ENCODE measurements around the gene RPS3A.
A peak's percentile ranks its signal among the peaks of the same experiment; 100 is the strongest.
"Not testable (repeated sequence)": the region's sequence is repeated elsewhere in the genome, so short reads cannot be mapped to it uniquely, and the experiment has no call there.

RPS3A gene

GRCh38 chr4:151099229-151099975, at the start of gene RPS3A:
Gene RPS3A, plus strand, starts transcription at chr4:151099628. Its CDS starts 25 bp downstream, at chr4:151099653.
- peak; percentile 63 for DNase-seq

- no peak for DNase-seq
Measured at GRCh38 chr4:151052785-151053184, 46.6 kb upstream of the RPS3A start.

GRCh38 chr4:151055539-151055938, 43.9 kb upstream of the RPS3A start:
- no peak for DNase-seq

GRCh38 chr4:151063143-151063542, 36.3 kb upstream of the RPS3A start:
- DNase-seq = not testable (repeated sequence)

- DNase-seq = no peak
Measured at GRCh38 chr4:151067316-151067970, 32.0 kb upstream of the RPS3A start.

GRCh38 chr4:151074416-151074916, 25.0 kb upstream of the RPS3A start:
- DNase-seq = no peak

- DNase-seq = not testable (repeated sequence)
Measured at GRCh38 chr4:151077978-151078377, 21.4 kb upstream of the RPS3A start.

GRCh38 chr4:151087467-151087866, 12.0 kb upstream of the RPS3A start:
- DNase-seq = no peak

- no peak for DNase-seq
Measured at GRCh38 chr4:151091047-151091446, 8.4 kb upstream of the RPS3A start.

GRCh38 chr4:151092488-151092887, 6.9 kb upstream of the RPS3A start:
- DNase-seq = no peak

- no peak for DNase-seq
Measured at GRCh38 chr4:151093203-151093602, 6.2 kb upstream of the RPS3A start.

- DNase-seq = no peak
Measured at GRCh38 chr4:151094290-151094751, 5.1 kb upstream of the RPS3A start.

GRCh38 chr4:151095142-151095541, 4.3 kb upstream of the RPS3A start:
- no peak for DNase-seq

GRCh38 chr4:151097759-151098158, 1.7 kb upstream of the RPS3A start:
- no peak for DNase-seq

- no peak for DNase-seq
Measured at GRCh38 chr4:151098979-151099228, 524 bp upstream of the RPS3A start.

GRCh38 chr4:151099976-151100417, 569 bp downstream of the RPS3A start:
- no peak for DNase-seq

- DNase-seq = no peak
Measured at GRCh38 chr4:151100531-151100930, 1.1 kb downstream of the RPS3A start.

GRCh38 chr4:151103758-151104157, 4.3 kb downstream of the RPS3A start:
- DNase-seq = no peak

- no peak for DNase-seq
Measured at GRCh38 chr4:151104621-151105020, 5.2 kb downstream of the RPS3A start.

- DNase-seq = no peak
Measured at GRCh38 chr4:151105454-151106032, 6.1 kb downstream of the RPS3A start.

- DNase-seq = no peak
Measured at GRCh38 chr4:151107063-151107462, 7.6 kb downstream of the RPS3A start.

- no peak for DNase-seq
Measured at GRCh38 chr4:151110236-151110635, 10.8 kb downstream of the RPS3A start.

GRCh38 chr4:151114338-151114737, 14.9 kb downstream of the RPS3A start:
- DNase-seq = no peak

- DNase-seq = no peak
Measured at GRCh38 chr4:151114986-151115385, 15.6 kb downstream of the RPS3A start.

Measured in SHP77 treated with DMSO at 0.1 percent for 48 hours (cell line).